ENCODE data around the gene DENND4A.
"Not testable (repeated sequence)": the region's sequence is repeated elsewhere in the genome, so short reads cannot be mapped to it uniquely, and the experiment has no call there.

The DENND4A gene

DNA sequence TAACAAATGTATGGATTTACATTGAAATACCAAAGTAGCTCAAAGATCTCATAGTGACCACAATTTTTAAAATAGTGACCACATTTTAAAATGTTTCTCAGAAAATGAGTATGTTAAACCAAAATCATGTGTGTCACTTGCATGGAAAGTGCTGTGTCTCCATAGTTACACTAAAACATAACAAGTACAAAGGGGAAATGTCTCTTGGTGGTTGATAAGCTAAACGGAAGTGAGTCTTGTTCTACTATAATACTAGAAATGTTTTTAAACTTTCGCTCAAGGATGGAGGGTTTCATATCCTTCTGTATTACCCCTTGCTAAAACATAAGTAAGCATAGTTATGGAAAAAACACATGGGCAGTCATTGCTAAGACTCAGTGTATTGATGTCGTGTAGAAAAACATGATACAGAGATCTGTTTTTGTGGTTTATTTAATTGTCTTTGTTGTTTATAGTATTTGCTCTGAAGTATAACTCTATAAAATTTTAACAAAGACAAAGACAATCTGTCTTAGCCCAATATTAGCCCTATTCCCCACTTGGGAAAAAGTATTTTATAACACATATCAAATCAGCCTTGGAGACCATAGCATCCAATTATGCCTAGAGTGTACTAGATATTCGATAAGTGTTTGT, 27.0 kb upstream of the DENND4A start:
- no peak for DNase-seq

DNA sequence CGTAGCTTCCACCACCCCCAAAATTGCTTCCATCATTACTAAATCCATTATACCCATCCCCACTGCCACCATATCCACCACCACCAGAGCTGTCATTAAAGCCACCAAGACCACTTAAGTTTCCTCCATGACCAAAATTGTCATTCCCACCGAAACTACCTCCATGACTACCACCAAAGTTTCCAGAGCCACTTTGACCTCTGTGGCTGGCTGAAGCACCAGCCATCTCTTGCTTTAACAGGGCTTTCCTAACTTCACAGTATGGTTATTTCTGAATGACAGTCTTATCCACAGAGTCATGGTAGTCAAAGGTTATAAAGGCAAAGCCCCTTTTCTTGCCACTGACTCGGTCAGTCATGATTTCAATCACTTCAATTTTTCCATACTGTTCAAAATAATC, 24.3 kb upstream of the DENND4A start:
- DNase-seq = peak; percentile 52

DNA sequence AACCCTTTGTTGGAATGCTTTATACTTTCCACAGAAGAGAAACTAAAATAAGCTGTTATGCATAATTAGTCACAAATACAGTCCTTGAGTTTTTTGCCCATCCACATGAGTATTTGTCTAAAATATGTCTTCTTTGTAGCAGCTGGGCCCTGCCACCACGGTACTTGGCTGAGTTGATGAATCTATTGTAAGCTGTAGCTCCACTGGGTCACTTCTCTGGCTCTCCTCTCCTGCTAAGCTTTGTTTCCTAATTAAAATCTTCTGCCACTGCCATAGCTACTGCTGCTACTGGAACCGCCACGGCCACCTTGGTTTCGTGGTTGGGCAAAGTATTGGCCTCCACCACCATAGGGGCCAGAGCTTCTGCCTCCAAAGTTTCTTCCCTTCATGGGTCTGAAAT, 23.9 kb upstream of the DENND4A start:
- not testable (repeated sequence) for DNase-seq

DNA sequence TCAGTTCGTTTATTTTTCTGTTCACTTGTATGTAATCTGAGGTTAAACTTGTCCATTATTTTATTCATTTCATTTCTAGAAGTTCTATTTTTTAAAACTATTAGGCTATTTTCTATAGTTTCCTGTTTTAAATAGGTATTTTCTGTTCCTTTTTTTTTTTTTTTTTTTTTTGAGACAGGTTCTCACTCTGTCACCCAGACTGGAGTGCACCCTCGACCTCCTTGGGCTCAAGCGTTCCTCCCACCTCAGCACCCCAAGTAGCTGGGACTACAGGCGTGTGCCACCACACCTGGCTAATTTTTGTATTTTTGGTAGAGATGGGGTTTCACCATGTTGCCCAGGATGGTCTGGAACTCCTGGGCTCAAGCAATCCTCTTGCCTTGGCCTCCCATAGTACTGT, 22.2 kb upstream of the DENND4A start:
- not testable (repeated sequence) for DNase-seq

GRCh38 chr15:65812916-65813315, 20.8 kb upstream of the DENND4A start:
- DNase-seq = no peak

DNA sequence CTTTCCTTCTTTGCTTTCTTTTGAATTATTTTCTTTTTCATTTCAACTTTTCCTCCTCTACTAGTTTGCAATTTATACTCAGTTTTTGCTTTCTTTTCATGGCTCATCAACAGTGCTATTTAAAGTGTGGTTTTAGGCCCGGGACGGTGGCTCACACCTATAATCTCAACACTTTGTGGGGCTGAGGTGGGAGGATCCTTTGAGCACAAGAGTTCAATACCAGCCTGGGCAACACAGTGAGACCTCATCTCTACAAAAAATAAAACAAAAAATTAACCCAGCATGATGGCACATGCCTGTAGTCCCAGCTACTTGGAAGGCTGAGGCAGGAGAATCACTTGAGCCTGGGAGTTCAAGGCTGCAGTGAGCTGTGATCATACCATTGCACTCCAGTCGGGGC, 20.4 kb upstream of the DENND4A start:
- DNase-seq = no peak

GRCh38 chr15:65811835-65812234, 19.7 kb upstream of the DENND4A start:
- DNase-seq = no peak

DNA sequence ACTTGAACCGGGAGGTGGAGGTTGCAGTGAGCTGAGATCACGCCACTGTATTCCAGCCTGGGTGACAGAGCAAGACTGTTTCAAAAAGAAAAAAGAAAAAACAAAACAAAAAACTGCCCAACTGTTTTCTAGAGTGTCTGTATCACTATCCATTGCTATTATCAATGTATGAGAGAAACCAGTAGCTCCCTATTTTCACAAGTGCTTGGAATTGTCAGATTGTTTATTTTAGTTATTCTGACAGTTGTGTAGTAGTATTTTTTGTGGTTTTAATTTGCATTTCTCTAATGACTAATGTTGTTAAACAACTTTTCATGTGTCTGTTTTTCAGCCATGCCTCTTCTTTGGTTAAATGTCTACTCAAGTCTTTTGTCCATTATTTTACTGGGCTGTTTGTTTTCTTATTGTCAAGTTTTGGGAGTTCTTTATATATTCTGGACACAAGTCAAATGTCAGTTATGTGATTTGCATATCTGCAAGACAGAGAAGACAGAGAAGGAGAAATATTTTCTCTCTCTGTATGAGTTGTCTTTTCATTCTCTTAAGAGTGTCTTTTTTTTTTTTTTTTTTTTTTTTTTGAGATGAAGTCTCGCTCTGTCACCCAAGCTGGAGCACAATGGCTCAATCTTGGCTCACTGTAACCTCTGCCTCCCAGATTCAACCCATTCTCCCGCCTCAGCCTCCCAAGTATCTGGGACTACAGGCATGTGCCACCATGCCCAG, 19.1 kb upstream of the DENND4A start:
- DNase-seq = not testable (repeated sequence)

DNA sequence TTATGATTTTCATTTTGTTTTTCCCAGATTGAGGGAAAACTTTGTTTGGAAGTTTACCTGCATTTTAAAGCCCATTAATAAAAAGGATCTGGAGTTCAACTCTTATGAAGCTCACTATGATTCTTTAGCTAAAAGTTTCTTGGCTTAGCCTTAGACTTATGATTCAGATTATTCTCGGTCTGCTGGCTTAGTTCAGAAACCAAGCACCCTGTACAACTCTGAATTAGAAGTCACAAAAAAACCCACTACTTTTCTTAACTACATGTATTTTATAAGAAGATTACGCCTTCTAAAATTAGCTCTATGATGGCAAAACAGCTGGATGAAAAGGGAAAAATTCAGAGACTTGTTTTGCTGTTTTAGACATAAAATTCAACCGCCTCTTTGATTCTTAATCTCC, 14.3 kb upstream of the DENND4A start:
- DNase-seq = no peak

DNA sequence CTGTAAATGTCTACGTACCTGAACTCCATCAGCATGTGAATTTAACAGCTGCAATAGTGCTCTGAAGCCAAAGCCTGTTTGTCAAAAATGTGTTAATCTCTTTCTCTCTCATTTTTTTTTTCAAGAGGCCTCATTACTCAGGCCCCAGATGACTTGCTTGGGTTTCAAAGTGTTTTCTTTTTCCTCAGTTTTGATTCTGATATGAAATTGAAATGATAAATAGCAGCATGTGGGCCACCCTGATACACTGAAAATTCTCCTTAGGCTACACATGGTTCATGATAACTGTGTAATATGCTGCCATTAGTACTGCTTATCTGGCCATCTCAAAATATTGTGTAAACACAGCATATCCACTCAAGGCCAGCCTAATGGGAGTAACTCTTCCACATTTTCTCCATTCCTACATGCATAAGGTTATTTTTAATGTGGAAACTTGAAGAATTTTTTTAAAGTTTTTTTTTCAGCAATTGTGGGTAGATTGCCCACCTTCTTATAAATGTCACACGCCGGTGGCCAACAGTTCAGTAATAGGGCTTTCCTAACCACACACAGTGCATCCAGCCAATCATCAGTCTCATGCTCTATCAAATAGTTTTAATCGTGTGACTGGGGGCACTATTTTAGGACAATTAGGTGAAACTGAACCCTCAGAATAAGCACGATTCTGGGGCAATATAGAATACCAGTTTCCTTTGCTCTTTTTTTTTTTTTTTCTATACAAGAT, 13.1 kb upstream of the DENND4A start:
- no peak for DNase-seq

GRCh38 chr15:65804252-65804931, 12.3 kb upstream of the DENND4A start:
- DNase-seq = no peak

DNA sequence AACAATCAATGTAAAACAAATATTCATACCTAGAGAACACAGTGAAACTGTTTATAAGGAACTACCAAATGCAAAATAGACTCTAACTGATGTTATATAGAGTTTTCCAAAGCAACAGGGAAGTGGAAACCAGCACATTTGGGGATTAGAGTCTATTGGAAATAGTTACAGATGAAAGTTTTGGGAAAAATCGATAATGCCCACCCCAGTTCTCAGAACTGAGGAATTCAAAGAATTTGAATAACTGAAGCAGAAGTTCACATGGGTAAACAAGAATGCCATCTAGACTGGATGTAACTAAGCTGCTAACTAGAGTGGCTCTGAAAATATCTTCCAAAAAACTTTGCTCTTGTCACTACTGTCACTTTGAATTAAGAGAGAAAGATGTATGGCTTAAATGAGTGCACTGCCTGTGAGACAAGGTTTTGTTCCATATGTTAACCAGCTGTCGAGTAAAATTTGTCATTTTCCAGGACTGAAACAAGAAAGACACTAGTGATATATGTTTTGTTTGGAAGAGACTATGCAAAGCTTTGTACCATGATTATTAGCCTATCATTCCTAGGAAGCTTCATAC, 9.2 kb upstream of the DENND4A start:
- no peak for DNase-seq

GRCh38 chr15:65796610-65797078, 4.6 kb upstream of the DENND4A start:
- no peak for DNase-seq

DNA sequence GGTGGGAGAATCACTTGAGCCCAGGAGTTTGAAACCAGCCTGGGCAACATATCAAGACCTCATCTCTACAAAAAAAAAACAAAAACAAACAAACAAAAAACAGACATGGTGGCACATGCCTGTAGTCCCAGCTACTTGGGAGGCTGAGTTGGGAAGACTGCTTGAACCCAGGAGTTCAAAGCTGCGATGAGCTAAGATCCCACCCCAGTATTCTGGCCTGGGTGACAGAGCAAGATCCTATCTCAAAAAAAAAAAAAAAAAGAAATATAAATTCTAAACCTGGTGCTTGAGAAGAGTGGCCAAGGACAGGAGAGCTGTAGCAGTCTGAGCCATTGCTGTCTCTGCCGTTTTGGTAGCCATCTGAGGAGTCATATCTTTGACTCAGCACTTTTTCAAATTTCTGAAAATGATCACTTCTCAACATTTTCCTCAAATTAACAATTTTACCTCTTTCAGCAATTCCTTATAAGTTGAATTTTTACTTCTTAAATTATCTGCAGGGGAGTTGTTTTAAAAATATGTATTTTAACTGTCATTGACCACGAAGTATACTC, 3.6 kb upstream of the DENND4A start:
- DNase-seq = no peak

DNA sequence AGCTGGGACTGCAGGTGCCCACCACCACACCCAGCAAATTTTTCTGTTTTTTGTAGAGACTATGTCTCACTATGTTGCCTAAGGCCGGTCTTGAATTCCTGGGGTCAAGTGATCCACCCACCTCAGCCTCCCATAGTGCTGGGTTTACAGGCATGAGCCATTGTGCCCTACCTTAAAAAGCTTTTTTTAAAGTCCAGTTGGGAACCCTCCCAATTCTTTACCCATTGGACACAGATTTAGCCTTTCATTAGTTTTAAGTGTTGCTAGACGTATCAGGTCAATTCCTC, 1.7 kb upstream of the DENND4A start:
- DNase-seq = no peak

DNA sequence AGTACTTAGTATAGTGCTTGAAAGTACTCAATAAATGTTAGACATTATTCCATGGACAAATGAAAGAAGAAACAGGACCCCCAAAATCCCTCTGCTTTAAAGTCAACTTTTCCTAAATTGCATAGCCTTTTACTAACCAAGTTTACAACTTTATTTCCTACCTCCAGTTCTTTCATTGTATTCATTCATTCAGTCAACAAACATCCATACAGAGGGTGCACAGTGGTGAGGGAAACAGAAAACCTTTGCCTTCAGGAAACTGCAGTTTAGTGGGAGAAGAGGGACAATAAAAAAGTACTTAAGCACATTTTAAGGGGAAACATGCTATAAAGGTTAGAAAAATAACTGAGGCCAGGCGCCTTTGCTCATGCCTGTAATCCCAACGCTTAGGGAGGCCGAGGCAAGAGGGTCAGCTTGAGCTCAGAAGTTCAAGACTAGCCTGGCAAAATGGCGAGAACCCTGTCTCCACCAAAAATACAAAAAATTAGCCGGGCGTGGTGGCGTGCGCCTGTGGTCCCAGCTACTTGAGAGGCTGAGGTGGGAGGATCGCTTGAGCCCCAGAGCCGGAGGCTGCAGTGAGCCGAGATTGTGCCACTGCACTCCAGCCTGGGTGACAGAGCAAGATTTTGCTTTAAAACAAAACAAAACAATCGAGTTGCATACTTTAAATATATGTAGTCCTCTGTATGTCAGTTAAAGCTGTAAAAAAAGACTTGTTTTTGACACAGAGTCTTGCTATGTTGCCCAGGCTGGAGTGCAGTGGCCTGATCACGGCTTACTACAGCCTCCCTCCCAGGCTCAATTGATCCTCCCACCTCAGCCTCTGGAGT, 1.1 kb upstream of the DENND4A start:
- no peak for DNase-seq

DNA sequence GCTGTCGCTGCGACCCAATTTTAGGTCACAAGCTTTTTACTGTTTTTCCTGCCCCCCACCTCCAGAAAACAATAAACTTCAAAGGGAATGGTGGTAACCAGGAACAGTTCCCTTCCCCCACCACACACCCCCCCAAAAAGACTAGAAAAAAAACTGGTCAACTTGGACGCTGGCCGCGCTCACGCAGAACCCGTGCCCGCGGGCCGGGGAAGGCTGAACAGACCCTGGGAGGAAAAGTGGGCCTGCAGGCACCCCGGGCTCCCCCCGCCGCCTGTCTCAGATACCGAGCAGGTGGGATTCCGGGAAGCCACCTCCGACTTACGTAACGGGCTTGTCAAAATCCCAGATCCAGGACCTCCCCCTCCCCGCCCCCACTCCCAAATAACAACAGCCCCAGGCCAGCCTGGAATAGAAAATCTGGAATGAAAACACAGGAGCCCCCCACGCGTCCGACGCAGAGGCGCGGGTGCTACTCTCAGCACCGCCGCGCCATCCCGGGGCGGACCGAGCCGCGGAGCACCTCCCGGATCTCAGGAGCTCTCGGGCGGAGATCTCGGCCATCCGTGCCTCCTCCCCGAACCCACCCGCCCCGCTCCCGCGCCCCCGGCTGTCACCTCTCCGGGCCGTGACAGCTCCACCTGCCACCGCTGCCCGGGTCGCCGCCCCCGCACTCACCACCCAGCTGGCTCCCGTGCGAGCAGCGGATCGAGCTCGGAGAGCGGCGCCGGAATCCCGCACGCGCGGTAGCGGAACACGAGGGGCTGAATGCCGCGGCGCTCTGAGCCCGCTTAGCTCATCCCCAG, 557 bp downstream of the DENND4A start:
- peak; percentile 69 for DNase-seq

GRCh38 chr15:65790694-65791334, 1.3 kb downstream of the DENND4A start:
- DNase-seq = no peak

DNA sequence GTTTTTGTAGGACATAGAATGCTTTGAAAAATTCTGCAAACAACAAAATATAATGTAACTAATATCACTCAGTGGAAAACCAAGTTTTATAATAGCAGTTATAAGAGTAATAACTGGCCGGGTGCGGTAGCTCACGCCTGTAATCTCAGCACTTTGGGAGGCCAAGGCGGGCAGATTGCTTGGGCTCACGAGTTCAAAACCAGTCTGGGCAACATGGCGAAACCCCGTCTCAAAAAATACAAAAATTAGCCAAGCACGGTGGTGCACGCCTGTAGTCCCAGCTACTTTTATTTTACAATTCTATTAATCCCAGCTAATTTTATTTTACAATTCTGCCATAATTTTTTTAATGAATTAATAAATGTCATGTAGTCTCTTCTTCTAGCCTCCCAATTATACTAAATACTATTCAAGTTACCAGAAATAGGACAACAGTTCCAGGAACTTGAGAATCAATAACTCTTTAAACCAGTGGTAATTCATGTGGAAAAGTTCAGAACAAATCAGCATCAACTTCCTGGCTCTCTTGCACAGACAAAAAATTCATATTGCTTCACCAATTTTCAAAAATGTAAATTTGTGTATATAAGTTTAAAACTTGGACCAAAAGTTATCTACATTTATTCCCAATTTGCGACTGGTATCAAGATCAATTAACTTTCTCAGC, 2.2 kb downstream of the DENND4A start:
- DNase-seq = no peak

- no peak for DNase-seq
These were observed 3.0 kb downstream of the DENND4A start for GRCh38 chr15:65789105-65789504.
